HUES6 (cell line): ENCODE data around the gene ADH1A.

Experiments used
- H3K27ac ChIP-seq: 2 replicates; pipeline ENCODE4 v1.7.0; 2013; ENCODE audit warnings: low read depth, mild to moderate bottlenecking, low read length, inconsistent platforms
- H3K27me3 ChIP-seq: 2 replicates; pipeline ENCODE4 v1.6.1; 2013; ENCODE audit warnings: low read length; ENCODE audit not compliant: control insufficient read depth, insufficient read depth
- H3K36me3 ChIP-seq: 2 replicates; pipeline ENCODE4 v1.6.1; 2013; ENCODE audit warnings: low read length; ENCODE audit not compliant: control insufficient read depth, insufficient read depth
- H3K4me1 ChIP-seq: 2 replicates; pipeline ENCODE4 v1.6.1; 2013; ENCODE audit warnings: low read length; ENCODE audit not compliant: control insufficient read depth, insufficient read depth
- H3K4me3 ChIP-seq: 2 replicates; pipeline ENCODE4 v1.5.1; 2013; ENCODE audit warnings: low read depth, low read length
- H3K9ac ChIP-seq: one replicate; pipeline ENCODE4 v1.6.1; 2013; ENCODE audit warnings: mild to moderate bottlenecking, low read length
- H3K9me3 ChIP-seq: 2 replicates; pipeline ENCODE4 v1.6.1; 2013; ENCODE audit warnings: low read depth, low read length; ENCODE audit not compliant: control insufficient read depth, insufficient read depth

Gene ADH1A

GRCh38 chr4:99290848-99291786 is at the start of gene ADH1A:
Gene ADH1A, minus strand, starts transcription at chr4:99290985. Its CDS starts 71 bp downstream, at chr4:99290914.
- Histone ChIP-seq H3K36me3 (no peaks in the 10 kb centered on the region), H3K4me3 (no peak within 1 kb of the TSS)

GRCh38 chr4:99339172-99339571 is 48.4 kb upstream of the ADH1A start:
- Histone ChIP-seq H3K9me3 (no peaks in the 10 kb centered on the region), H3K4me3 (no peak overlapping the region), H3K27me3 (no peaks in the 10 kb centered on the region), H3K9ac (no peak overlapping the region), H3K4me1 (no peaks in the 10 kb centered on the region), H3K36me3 (no peaks in the 10 kb centered on the region), H3K27ac (no peak overlapping the region)

More at GRCh38 chr4:99290848-99291786, at the start of gene ADH1A:
- Histone ChIP-seq H3K27me3 (no peaks in the 10 kb centered on the region), H3K27ac (no peak within 1 kb of the TSS), H3K4me1 (no peaks in the 10 kb centered on the region), H3K9ac (no peak within 1 kb of the TSS), H3K9me3 (no peaks in the 10 kb centered on the region)

GRCh38 chr4:99336553-99336952 is 45.8 kb upstream of the ADH1A start:
- Histone ChIP-seq H3K4me3 (no peak overlapping the region), H3K4me1 (no peaks in the 10 kb centered on the region), H3K36me3 (no peaks in the 10 kb centered on the region), H3K9ac (no peak overlapping the region), H3K27me3 (no peaks in the 10 kb centered on the region), H3K9me3 (no peaks in the 10 kb centered on the region; the same call in 1 of the 2 replicates), H3K27ac (no peak overlapping the region)

- no peak overlapping the region for H3K9ac ChIP-seq
- no peaks in the 10 kb centered on the region for H3K27me3 ChIP-seq
- H3K9me3 ChIP-seq, result no peaks in the 10 kb centered on the region; the same call in 1 of the 2 replicates
- H3K4me3 ChIP-seq, result no peak overlapping the region
- H3K4me1 ChIP-seq, result no peaks in the 10 kb centered on the region
- H3K36me3 ChIP-seq, result no peaks in the 10 kb centered on the region
- no peak overlapping the region for H3K27ac ChIP-seq
Measured at GRCh38 chr4:99334880-99335279, 44.1 kb upstream of the ADH1A start.

GRCh38 chr4:99330648-99331047 is 39.9 kb upstream of the ADH1A start:
- H3K27me3 ChIP-seq, result no peaks in the 10 kb centered on the region
- H3K9me3 ChIP-seq, result peaks cover 14% of the 10 kb centered on the region
- no peak overlapping the region for H3K9ac ChIP-seq
- no peak overlapping the region for H3K27ac ChIP-seq
- no peaks in the 10 kb centered on the region for H3K4me1 ChIP-seq
- H3K4me3 ChIP-seq, result no peak overlapping the region
- no peaks in the 10 kb centered on the region for H3K36me3 ChIP-seq

GRCh38 chr4:99329876-99330275 is 39.1 kb upstream of the ADH1A start:
- H3K4me1 ChIP-seq, result no peaks in the 10 kb centered on the region
- H3K4me3 ChIP-seq, result no peak overlapping the region
- no peaks in the 10 kb centered on the region for H3K27me3 ChIP-seq
- no peak overlapping the region for H3K27ac ChIP-seq
- H3K9me3 ChIP-seq, result peaks cover 16% of the 10 kb centered on the region
- H3K36me3 ChIP-seq, result no peaks in the 10 kb centered on the region
- no peak overlapping the region for H3K9ac ChIP-seq

GRCh38 chr4:99324979-99325378 is 34.2 kb upstream of the ADH1A start:
- Histone ChIP-seq H3K4me3 (no peak overlapping the region), H3K9me3 (peaks cover 16% of the 10 kb centered on the region), H3K27me3 (no peaks in the 10 kb centered on the region), H3K36me3 (no peaks in the 10 kb centered on the region), H3K4me1 (peaks cover 4% of the 10 kb centered on the region; the same call in 1 of the 2 replicates), H3K27ac (no peak overlapping the region), H3K9ac (no peak overlapping the region)

GRCh38 chr4:99324361-99324760 is 33.6 kb upstream of the ADH1A start:
- H3K9me3 ChIP-seq, result peaks cover 15% of the 10 kb centered on the region
- no peak overlapping the region for H3K4me3 ChIP-seq
- H3K27me3 ChIP-seq, result no peaks in the 10 kb centered on the region
- H3K9ac ChIP-seq, result no peak overlapping the region
- H3K4me1 ChIP-seq, result peaks cover 4% of the 10 kb centered on the region; the same call in 1 of the 2 replicates
- H3K36me3 ChIP-seq, result no peaks in the 10 kb centered on the region
- H3K27ac ChIP-seq, result no peak overlapping the region

- Histone ChIP-seq H3K36me3 (no peaks in the 10 kb centered on the region), H3K4me3 (no peak overlapping the region), H3K9ac (no peak overlapping the region), H3K9me3 (peaks cover 12% of the 10 kb centered on the region), H3K27ac (no peak overlapping the region), H3K27me3 (no peaks in the 10 kb centered on the region), H3K4me1 (peaks cover 4% of the 10 kb centered on the region; the same call in 1 of the 2 replicates)
Measured at GRCh38 chr4:99323756-99324155, 33.0 kb upstream of the ADH1A start.

GRCh38 chr4:99321241-99322191 is 30.7 kb upstream of the ADH1A start, which contains the start of gene ADH1B:
Gene ADH1B, minus strand, starts transcription at chr4:99321401. Its CDS starts 70 bp downstream, at chr4:99321331.
- Histone ChIP-seq H3K27ac (no peak within 1 kb of the TSS), H3K27me3 (no peaks in the 10 kb centered on the region), H3K36me3 (no peaks in the 10 kb centered on the region), H3K4me1 (peaks cover 4% of the 10 kb centered on the region; the same call in 1 of the 2 replicates), H3K4me3 (no peak within 1 kb of the TSS), H3K9me3 (0 out of 2 replicates have a peak, but pooled peaks cover 3% of the 10 kb centered on the region), H3K9ac (no peak within 1 kb of the TSS)
